Loucy (cell line): Measurements from ENCODE around the gene VMP1.

ENCODE experiments used
- CTCF ChIP-seq: fragments of 200-600 bp; sonication (generic); conservative IDR thresholded peaks from 2 replicates; pipeline ENCODE4 v1.5.1; 2014; ENCODE audit warnings: mild to moderate bottlenecking, antibody characterized with exemption, low read length
- EZH2phosphoT487 ChIP-seq: fragments of 200-600 bp; IDR thresholded peaks from 2 replicates; pipeline ENCODE4 v1.6.1; 2018; ENCODE audit warnings: antibody characterized with exemption, mild to moderate bottlenecking, moderate library complexity, borderline replicate concordance

GRCh38 chr17:59668816-59669215 lies 38.6 kb upstream of the VMP1 start:
- TF ChIP-seq CTCF (no peak), EZH2phosphoT487 (no peak)
